WERI-Rb-1 (cell line): ENCODE measurements around the gene MIGA1.
A peak's percentile ranks its signal among the peaks of the same experiment; 100 is the strongest.
"Not testable (repeated sequence)": the region's sequence is repeated elsewhere in the genome, so short reads cannot be mapped to it uniquely, and the experiment has no call there.

Experiments used
- DNase-seq: peaks from one replicate; pipeline ENCODE4 v3.0.0-alpha.2; 2020
- H3K27ac ChIP-seq: fragments of 250-450 bp; sonication (Bioruptor Pico); 2 replicates; pipeline ENCODE4 v1.5.1; 2020; ENCODE audit warnings: mild to moderate bottlenecking, moderate library complexity
- H3K27me3 ChIP-seq: fragments of 250-450 bp; sonication (Bioruptor Pico); 2 replicates; pipeline ENCODE4 v1.5.1; 2021; ENCODE audit warnings: mild to moderate bottlenecking, low read depth, moderate library complexity; ENCODE audit not compliant: insufficient read depth, severe bottlenecking
- H3K36me3 ChIP-seq: fragments of 250-450 bp; sonication (Bioruptor Pico); 2 replicates; pipeline ENCODE4 v1.5.1; 2020; ENCODE audit warnings: mild to moderate bottlenecking, moderate library complexity
- H3K4me3 ChIP-seq: 2 replicates; pipeline ENCODE4 v1.5.1; 2011; ENCODE audit warnings: low read depth, mild to moderate bottlenecking, control low read depth, low read length
- H3K9me3 ChIP-seq: fragments of 250-450 bp; sonication (Bioruptor Pico); 2 replicates; pipeline ENCODE4 v1.5.1; 2021; ENCODE audit warnings: mild to moderate bottlenecking, moderate library complexity; ENCODE audit not compliant: severe bottlenecking
- CTCF ChIP-seq: IDR thresholded peaks from 2 replicates; pipeline ENCODE4 v1.5.1; 2011; ENCODE audit warnings: low read depth, mild to moderate bottlenecking, control low read depth, inconsistent platforms, low read length

The MIGA1 gene

DNA sequence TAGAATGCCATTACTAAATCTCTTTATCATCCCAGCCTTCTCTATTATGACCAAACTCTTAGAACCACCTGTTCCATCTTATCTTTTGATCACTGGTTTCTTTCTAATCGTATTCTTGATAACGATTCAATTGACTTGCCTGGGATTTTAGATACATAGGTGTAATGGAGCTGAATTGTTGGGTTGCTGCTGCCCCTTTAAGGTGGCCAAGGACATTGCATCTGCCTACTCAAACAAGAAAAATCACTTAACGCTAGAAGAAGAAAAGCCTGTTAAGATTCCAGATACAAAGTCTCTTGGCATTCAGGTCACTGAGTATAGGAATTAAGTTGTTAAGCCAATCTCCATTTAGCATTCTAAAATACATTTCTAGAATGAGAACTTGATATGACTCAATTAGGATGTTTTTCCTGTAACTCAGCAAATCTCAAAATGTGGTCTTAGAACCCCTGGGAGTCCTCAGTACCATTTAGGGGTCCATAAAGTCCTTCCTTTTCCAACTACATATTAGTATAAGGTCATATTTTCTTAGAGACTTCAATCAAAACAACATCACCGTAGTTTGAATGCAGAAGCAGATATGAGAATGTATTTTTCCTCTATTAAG lies 121.3 kb downstream of the MIGA1 start:
- TF ChIP-seq CTCF: peak; percentile 65
- H3K9me3 ChIP-seq: no peaks in the 10 kb centered on the region
- DNase-seq: peak; percentile 38
- H3K36me3 ChIP-seq: no peaks in the 10 kb centered on the region
- H3K27ac ChIP-seq: no peak overlapping the region
- H3K27me3 ChIP-seq: no peaks in the 10 kb centered on the region
- no peak overlapping the region for H3K4me3 ChIP-seq

DNA sequence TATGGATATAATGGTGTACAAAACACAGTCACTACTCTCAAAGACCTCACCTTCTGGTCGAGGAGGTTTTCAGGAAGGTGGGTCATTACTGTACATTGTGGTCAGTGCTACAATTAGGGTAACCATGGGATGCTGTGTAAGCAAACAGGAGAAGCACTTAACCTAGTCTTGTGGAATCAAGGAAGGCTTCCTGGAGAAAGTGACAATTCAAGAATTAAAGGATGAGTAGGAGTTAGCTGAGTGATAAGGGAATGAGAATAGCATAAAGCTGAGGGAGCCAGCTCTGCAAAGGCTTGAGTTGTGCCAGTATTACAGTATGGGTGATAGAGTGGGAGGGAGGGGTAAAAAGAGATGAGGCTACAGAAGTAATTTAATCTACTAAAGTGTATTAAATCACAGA lies 126.2 kb downstream of the MIGA1 start:
- TF ChIP-seq CTCF: no peak
- no peak for DNase-seq
- Histone ChIP-seq H3K4me3 (no peak overlapping the region), H3K27ac (no peak overlapping the region), H3K9me3 (no peaks in the 10 kb centered on the region), H3K27me3 (no peaks in the 10 kb centered on the region), H3K36me3 (no peaks in the 10 kb centered on the region)

DNA sequence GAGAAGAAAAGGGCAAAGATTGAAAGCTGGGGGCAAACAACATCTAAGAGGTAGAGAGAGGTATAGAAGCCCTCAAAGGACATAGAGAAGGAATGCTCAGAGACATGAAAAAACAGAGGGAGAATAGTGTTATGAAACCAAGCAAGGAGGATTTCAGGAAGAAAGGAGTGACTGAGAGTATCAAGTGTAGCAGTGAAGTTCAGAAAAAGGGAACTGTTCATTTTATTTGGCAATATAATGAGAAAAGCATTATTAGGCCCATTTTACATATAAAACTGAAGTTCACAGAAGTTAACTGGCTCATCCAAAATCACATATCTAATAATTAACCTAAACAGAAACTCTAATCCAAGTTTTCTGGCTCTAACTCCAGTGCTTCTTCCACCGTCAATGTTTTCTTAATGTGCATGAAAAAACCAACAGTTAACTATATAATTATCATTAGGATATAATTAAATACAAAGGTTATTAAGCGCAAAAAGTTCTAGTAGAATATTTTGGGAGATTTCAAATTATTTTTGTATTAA lies 126.6 kb downstream of the MIGA1 start:
- Histone ChIP-seq H3K27me3 (no peaks in the 10 kb centered on the region), H3K4me3 (no peak overlapping the region), H3K27ac (no peak overlapping the region), H3K36me3 (no peaks in the 10 kb centered on the region), H3K9me3 (no peaks in the 10 kb centered on the region)
- TF ChIP-seq CTCF: no peak
- no peak for DNase-seq

DNA sequence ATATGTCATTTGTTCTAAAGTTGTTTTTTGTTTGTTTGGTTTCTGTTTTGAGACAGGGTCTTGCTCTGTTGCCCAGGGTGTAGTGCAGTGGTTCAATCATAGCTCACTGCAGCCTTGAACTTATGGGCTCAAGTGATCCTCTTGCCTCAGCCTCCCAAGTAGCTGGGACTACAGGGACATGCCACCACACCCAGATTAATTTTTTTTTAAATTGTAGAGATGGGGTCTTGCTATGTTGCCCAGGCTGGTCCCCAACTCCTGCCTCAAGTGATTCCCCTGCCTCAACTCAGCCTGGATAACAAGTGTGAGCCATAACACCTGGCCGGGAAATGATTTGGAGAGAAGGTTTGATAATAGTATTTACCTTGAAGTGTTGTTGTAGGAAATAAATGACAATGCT lies 127.2 kb downstream of the MIGA1 start:
- no peak overlapping the region for H3K4me3 ChIP-seq
- no peaks in the 10 kb centered on the region for H3K36me3 ChIP-seq
- no peak for TF ChIP-seq CTCF
- no peaks in the 10 kb centered on the region for H3K27me3 ChIP-seq
- no peaks in the 10 kb centered on the region for H3K9me3 ChIP-seq
- no peak for DNase-seq
- no peak overlapping the region for H3K27ac ChIP-seq

GRCh38 chr1:77910116-77910515 lies 130.7 kb downstream of the MIGA1 start:
- Histone ChIP-seq H3K36me3 (no peaks in the 10 kb centered on the region), H3K27me3 (no peaks in the 10 kb centered on the region), H3K4me3 (no peak overlapping the region), H3K27ac (no peak overlapping the region), H3K9me3 (no peaks in the 10 kb centered on the region)
- TF ChIP-seq CTCF: no peak
- no peak for DNase-seq

DNA sequence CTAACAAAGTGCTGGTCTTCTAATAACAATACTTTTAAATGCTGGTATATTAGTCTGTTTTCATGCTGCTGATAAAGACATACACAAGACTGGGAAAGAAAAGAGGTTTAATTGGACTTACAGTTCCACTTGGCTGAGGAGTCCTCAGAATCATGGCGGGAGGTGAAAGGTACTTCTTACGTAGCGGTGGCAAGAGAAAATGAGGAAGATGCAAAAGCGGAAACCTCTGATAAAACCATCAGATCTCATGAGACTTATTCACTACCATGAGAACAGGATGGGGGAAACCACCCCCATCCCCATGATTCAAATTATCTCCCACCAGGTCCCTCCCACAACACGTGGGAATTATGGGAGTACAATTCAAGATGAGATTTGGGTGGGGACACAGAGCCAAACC lies 139.5 kb downstream of the MIGA1 start:
- not testable (repeated sequence) for H3K9me3 ChIP-seq

More for the DNA sequence above, 139.5 kb downstream of the MIGA1 start:
- H3K27ac ChIP-seq, H3K27me3 ChIP-seq, DNase-seq, H3K4me3 ChIP-seq, H3K36me3 ChIP-seq: not testable (repeated sequence)
